Mesenchymal stem cell (in vitro differentiated cells and primary cell): ENCODE data around the gene PGGT1B.

Source experiments
- DNase-seq: peaks from one replicate; pipeline ENCODE4 v3.0.0-alpha.2; 2013
- H2AFZ ChIP-seq: one replicate; pipeline ENCODE4 v1.6.1; 2013; ENCODE audit warnings: low read depth, mild to moderate bottlenecking, control low read depth, inconsistent platforms, low read length, moderate library complexity
- H2AK5ac ChIP-seq: 2 replicates; pipeline ENCODE4 v1.6.1; 2013; ENCODE audit warnings: low read length, moderate library complexity, mild to moderate bottlenecking, inconsistent platforms; ENCODE audit not compliant: severe bottlenecking
- H2BK120ac ChIP-seq: one replicate; pipeline ENCODE4 v1.6.1; 2013; ENCODE audit warnings: low read depth, mild to moderate bottlenecking, inconsistent platforms, low read length, moderate library complexity
- H2BK12ac ChIP-seq, 2 experiments: one replicate each; pipeline ENCODE4 v1.6.1; 2013; ENCODE audit warnings: inconsistent platforms in 2 of 2, low read length in 2 of 2, mild to moderate bottlenecking in 2 of 2, moderate library complexity in 2 of 2, control low read depth in 1 of 2
- H2BK15ac ChIP-seq: one replicate; pipeline ENCODE4 v1.6.1; 2013; ENCODE audit warnings: mild to moderate bottlenecking, low read depth, inconsistent platforms; ENCODE audit not compliant: poor library complexity, severe bottlenecking
- H2BK5ac ChIP-seq: 2 replicates; pipeline ENCODE4 v1.6.1; 2013; ENCODE audit warnings: low read depth, mild to moderate bottlenecking, low read length, control low read depth, inconsistent platforms; ENCODE audit not compliant: poor library complexity, severe bottlenecking
- H3K14ac ChIP-seq, 2 experiments: one replicate each; pipeline ENCODE4 v1.6.1; 2013; ENCODE audit warnings: inconsistent platforms in 2 of 2, low read length in 2 of 2, control low read depth in 1 of 2, mild to moderate bottlenecking in 1 of 2, moderate library complexity in 1 of 2
- H3K18ac ChIP-seq, 2 experiments: one replicate each; pipeline ENCODE4 v1.6.1; 2013; ENCODE audit warnings: inconsistent platforms in 2 of 2, low read length in 2 of 2, control low read depth in 1 of 2, low read depth in 1 of 2, mild to moderate bottlenecking in 1 of 2
- H3K23ac ChIP-seq, 2 experiments: one replicate each; pipeline ENCODE4 v1.6.1; 2013; ENCODE audit warnings: inconsistent platforms in 2 of 2, low read length in 2 of 2, mild to moderate bottlenecking in 2 of 2, moderate library complexity in 2 of 2, control low read depth in 1 of 2
- H3K27ac ChIP-seq: 2 replicates; pipeline ENCODE4 v1.5.1; 2013; ENCODE audit warnings: mild to moderate bottlenecking, moderate library complexity, low read length, control low read depth, inconsistent platforms; ENCODE audit not compliant: poor library complexity, severe bottlenecking
- H3K27me3 ChIP-seq, 2 experiments: 2 replicates each; pipeline versions ENCODE4 v1.6.1 to v1.7.0; 2013; ENCODE audit warnings: low read length in 2 of 2, mild to moderate bottlenecking in 2 of 2, moderate library complexity in 2 of 2, control low read depth in 1 of 2, inconsistent platforms in 1 of 2; ENCODE audit not compliant: control insufficient read depth in 1 of 2, insufficient read depth in 1 of 2
- H3K36me3 ChIP-seq, 2 experiments: 2 replicates each; pipeline versions ENCODE4 v1.6.1 to v1.7.0; 2013; ENCODE audit warnings: low read length in 2 of 2, control low read depth in 1 of 2, inconsistent platforms in 1 of 2, low read depth in 1 of 2, mild to moderate bottlenecking in 1 of 2; ENCODE audit not compliant: insufficient read depth in 2 of 2, control insufficient read depth in 1 of 2
- H3K4ac ChIP-seq, 2 experiments: one replicate each; pipeline ENCODE4 v1.6.1; 2013; ENCODE audit warnings: inconsistent platforms in 2 of 2, low read length in 2 of 2, mild to moderate bottlenecking in 2 of 2, moderate library complexity in 2 of 2, control low read depth in 1 of 2, low read depth in 1 of 2
- H3K4me1 ChIP-seq: 2 replicates; pipeline ENCODE4 v1.6.1; 2013; ENCODE audit warnings: low read depth, low read length, control low read depth; ENCODE audit not compliant: control insufficient read depth, insufficient read depth
- H3K4me2 ChIP-seq: 2 replicates; pipeline ENCODE4 v1.6.1; 2013; ENCODE audit warnings: low read length, mild to moderate bottlenecking, inconsistent platforms; ENCODE audit not compliant: poor library complexity, severe bottlenecking
- H3K4me3 ChIP-seq, 2 experiments: 2 replicates each; pipeline versions ENCODE4 v1.5.1 to v1.7.0; 2013; ENCODE audit warnings: low read length in 2 of 2, mild to moderate bottlenecking in 2 of 2, control low read depth in 1 of 2, low read depth in 1 of 2; ENCODE audit not compliant: insufficient read depth in 1 of 2
- H3K79me1 ChIP-seq: replicated peaks from 2 replicates; pipeline ENCODE4 v1.6.1; 2013; ENCODE audit warnings: mild to moderate bottlenecking, control low read depth, low read length, inconsistent platforms; ENCODE audit not compliant: poor library complexity, severe bottlenecking
- H3K9ac ChIP-seq: 2 replicates; pipeline ENCODE4 v1.7.0; 2013; ENCODE audit warnings: mild to moderate bottlenecking, low read length, moderate library complexity
- H3K9me3 ChIP-seq: 2 replicates; pipeline ENCODE4 v1.7.0; 2013; ENCODE audit warnings: mild to moderate bottlenecking, low read length; ENCODE audit not compliant: control insufficient read depth
- H4K8ac ChIP-seq: one replicate; pipeline ENCODE4 v1.6.1; 2013; ENCODE audit warnings: inconsistent platforms, mild to moderate bottlenecking, low read length, moderate library complexity
- H4K91ac ChIP-seq: one replicate; pipeline ENCODE4 v1.6.1; 2013; ENCODE audit warnings: mild to moderate bottlenecking, low read length, inconsistent platforms
- WGBS: methylation state at CpG from one replicate; pipeline ENCODE4 v1.1.7; 2013; ENCODE audit warnings: mixed read lengths; 5-methylcytosine and 5-hydroxymethylcytosine counted together

PGGT1B gene

DNA sequence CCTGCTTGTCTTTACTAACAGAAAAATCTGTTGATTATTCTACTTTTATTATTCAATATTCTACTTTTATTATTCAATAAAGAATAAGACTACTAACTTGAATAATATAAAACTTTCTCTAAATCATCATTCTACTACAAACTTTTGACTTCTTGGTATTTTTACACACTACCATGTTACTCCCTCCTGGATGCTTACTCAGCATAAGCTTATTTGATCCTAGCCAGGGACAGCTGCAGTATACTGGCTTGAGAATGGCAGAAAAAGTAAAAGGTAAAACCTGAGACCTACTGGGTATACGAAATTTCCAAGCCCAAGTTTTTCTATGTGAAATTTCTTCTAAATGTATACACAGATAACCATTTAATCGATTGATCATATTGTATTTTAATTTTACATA lies 26.1 kb downstream of the PGGT1B start:
- Histone ChIP-seq H3K4me3 (no peak overlapping the region), H3K4ac (no peak overlapping the region), H3K9me3 (no peaks in the 10 kb centered on the region), H3K14ac (no peak overlapping the region), H3K27me3 (no peaks in the 10 kb centered on the region), H3K4me2 (no peak overlapping the region), H3K9ac (no peak overlapping the region), H3K23ac (no peak overlapping the region), H3K79me1 (peaks cover 16% of the 10 kb centered on the region), H2BK12ac (no peak overlapping the region), H3K18ac (no peak overlapping the region), H2AFZ (no peak overlapping the region), H4K91ac (no peak overlapping the region), H2AK5ac (no peak overlapping the region), H4K8ac (no peak overlapping the region), H3K27ac (no peak overlapping the region), H2BK15ac (no peak overlapping the region), H3K36me3 (peaks cover 4 to 81% of the 10 kb centered on the region in 2 experiments), H2BK5ac (no peak overlapping the region), H2BK120ac (no peak overlapping the region), H3K4me1 (no peaks in the 10 kb centered on the region)
- DNase-seq: no peak
- no CpG with 5 or more reads among the region's 2 CpGs for WGBS

- no peak overlapping the region for H2BK12ac ChIP-seq
- H3K9me3 ChIP-seq: no peaks in the 10 kb centered on the region
- no peak overlapping the region for H3K4me3 ChIP-seq
- H3K36me3 ChIP-seq: peaks cover 0 to 83% of the 10 kb centered on the region in 2 experiments
- peak; percentile 7 for DNase-seq
- H2BK120ac ChIP-seq: no peak overlapping the region
- no peaks in the 10 kb centered on the region for H3K27me3 ChIP-seq
- no peak overlapping the region for H3K27ac ChIP-seq
- H3K4me1 ChIP-seq: no peaks in the 10 kb centered on the region
- H4K8ac ChIP-seq: no peak overlapping the region
- H3K4ac ChIP-seq: no peak overlapping the region
- H3K4me2 ChIP-seq: no peak overlapping the region
- 88% methylated on average over 3 of the region's 4 CpGs for WGBS
- no peak overlapping the region for H2AK5ac ChIP-seq
- no peak overlapping the region for H3K14ac ChIP-seq
- H4K91ac ChIP-seq: no peak overlapping the region
- H2BK5ac ChIP-seq: no peak overlapping the region
- no peak overlapping the region for H3K9ac ChIP-seq
- peaks cover 15% of the 10 kb centered on the region for H3K79me1 ChIP-seq
- H2BK15ac ChIP-seq: no peak overlapping the region
- H3K23ac ChIP-seq: no peak overlapping the region
- no peak overlapping the region for H2AFZ ChIP-seq
- no peak overlapping the region for H3K18ac ChIP-seq
Observed at GRCh38 chr5:115231598-115231997, 31.1 kb downstream of the PGGT1B start.

GRCh38 chr5:115229606-115230005 lies 33.1 kb downstream of the PGGT1B start:
- Histone ChIP-seq H3K36me3 (peaks cover 2 to 72% of the 10 kb centered on the region in 2 experiments), H3K14ac (no peak overlapping the region), H4K8ac (no peak overlapping the region), H2BK12ac (no peak overlapping the region), H2BK5ac (no peak overlapping the region), H2BK120ac (no peak overlapping the region), H3K18ac (no peak overlapping the region), H4K91ac (no peak overlapping the region), H2BK15ac (no peak overlapping the region), H3K4me3 (no peak overlapping the region), H3K23ac (no peak overlapping the region), H3K79me1 (peaks cover 12% of the 10 kb centered on the region), H3K27me3 (no peaks in the 10 kb centered on the region), H3K9ac (no peak overlapping the region), H2AFZ (no peak overlapping the region), H2AK5ac (no peak overlapping the region), H3K27ac (no peak overlapping the region), H3K9me3 (no peaks in the 10 kb centered on the region), H3K4me1 (no peaks in the 10 kb centered on the region), H3K4ac (no peak overlapping the region), H3K4me2 (no peak overlapping the region)
- no peak for DNase-seq
- WGBS: no CpG with 5 or more reads among the region's 1 CpG

- Histone ChIP-seq H3K9me3 (no peaks in the 10 kb centered on the region), H3K4me2 (no peak overlapping the region), H2BK5ac (no peak overlapping the region), H3K4me3 (no peak overlapping the region), H2BK120ac (no peak overlapping the region), H2AFZ (no peak overlapping the region), H3K27me3 (no peaks in the 10 kb centered on the region), H3K36me3 (peaks cover 2 to 72% of the 10 kb centered on the region in 2 experiments), H4K8ac (no peak overlapping the region), H3K23ac (no peak overlapping the region), H3K18ac (no peak overlapping the region), H3K9ac (no peak overlapping the region), H3K27ac (no peak overlapping the region), H2BK15ac (no peak overlapping the region), H3K79me1 (peaks cover 15% of the 10 kb centered on the region), H2BK12ac (no peak overlapping the region), H2AK5ac (no peak overlapping the region), H3K4me1 (no peaks in the 10 kb centered on the region), H3K14ac (no peak overlapping the region), H3K4ac (no peak overlapping the region), H4K91ac (no peak overlapping the region)
- DNase-seq: no peak
- 96% methylated on average over 1 of the region's 1 CpG for WGBS
Observed at GRCh38 chr5:115227281-115227680, 35.4 kb downstream of the PGGT1B start.
